A549 (cell line): Measurements from ENCODE around the gene FAM20B. TPM values are rescaled to one million over a fixed set of nuclear protein-coding genes. Genes with fewer than 3 reads are reported as not detected.

Experiments
- ATAC-seq, 2 experiments: fragments of 200-7000 bp in 1 of 2; fragments of >200 bp in 1 of 2; cut with Nextera tagmentation in 1 of 2; cut with Tn5 transposase in 1 of 2; 3 replicates each; pipeline versions ENCODE4 v1.8.0 to v1.9.1; 2018 to 2020; ENCODE audit warnings: mild to moderate bottlenecking in 1 of 2, moderate library complexity in 1 of 2
- CTCF ChIA-PET: fragments of 300-600 bp; sonication (Branson Sonifier 250); formaldehyde crosslinking; extraction: SDS; loops from one replicate; lab custom pipeline; 2021; ENCODE audit warnings: antibody characterized with exemption, inconsistent platforms; lab: Yijun Ruan, JAX
- POLR2A ChIA-PET: fragments of 350-600 bp; formaldehyde crosslinking; extraction: SDS; loops from one replicate; lab custom pipeline; 2021; ENCODE audit warnings: antibody characterized with exemption, inconsistent platforms; lab: Yijun Ruan, JAX
- DNase-seq, 2 experiments: peaks; one replicate each; pipeline versions ENCODE4 v3.0.0 to v3.0.0-alpha.2; 2011 to 2016; ENCODE audit warnings: low read depth in 1 of 2, low spot score in 1 of 2
- FAIRE-seq: peaks from 2 replicates; lab custom pipeline; 2011; peaks lifted over from hg19 to GRCh38; lab: Jason Lieb, UNC
- H3K27ac ChIP-seq, 2 experiments: fragments of >200 bp; sonication (Bioruptor Twin); formaldehyde crosslinking; 3 replicates each; pipeline ENCODE4 v1.5.1; 2016 to 2017
- H3K4me1 ChIP-seq: fragments of >200 bp; sonication (Bioruptor Twin); formaldehyde crosslinking; 3 replicates; pipeline ENCODE4 v1.6.1; 2016
- H3K4me2 ChIP-seq: fragments of >200 bp; sonication (Bioruptor Twin); formaldehyde crosslinking; 3 replicates; pipeline ENCODE4 v1.6.1; 2016
- H3K4me3 ChIP-seq: fragments of >200 bp; sonication (Bioruptor Twin); formaldehyde crosslinking; 3 replicates; pipeline ENCODE4 v1.5.1; 2016
- H3K9me3 ChIP-seq: fragments of >200 bp; sonication (Bioruptor Twin); formaldehyde crosslinking; 3 replicates; pipeline ENCODE4 v1.6.1; 2016
- EHF ChIP-seq: fragments of 250-450 bp; sonication (Bioruptor Pico); IDR thresholded peaks from 2 replicates; pipeline ENCODE4 v1.5.0; 2020; ENCODE audit warnings: mild to moderate bottlenecking
- EHMT2 ChIP-seq: fragments of 200-600 bp; sonication (generic); IDR thresholded peaks from 2 replicates; pipeline ENCODE4 v1.6.1; 2016; ENCODE audit warnings: antibody characterized with exemption, low read depth, mild to moderate bottlenecking, moderate library complexity
- ELK1 ChIP-seq: fragments of 150-350 bp; IDR thresholded peaks from 2 replicates; pipeline ENCODE4 v1.6.1; 2014; ENCODE audit warnings: low read depth, mild to moderate bottlenecking, low read length
- EP300 ChIP-seq, 2 experiments: fragments of >200 bp; sonication (Bioruptor Twin); formaldehyde crosslinking; IDR thresholded peaks; 2 replicates in 1 of 2; 3 replicates in 1 of 2; pipeline ENCODE4 v1.6.1; 2016 to 2017
- FOSB ChIP-seq: fragments of 250-450 bp; sonication (Bioruptor Pico); IDR thresholded peaks from 2 replicates; pipeline ENCODE4 v1.5.0; 2020; ENCODE audit warnings: mild to moderate bottlenecking, moderate library complexity
- HDAC2 ChIP-seq: fragments of 200-600 bp; sonication (generic); IDR thresholded peaks from 2 replicates; pipeline ENCODE4 v1.6.1; 2016
- HEYL ChIP-seq: fragments of 250-450 bp; sonication (Bioruptor Pico); IDR thresholded peaks from 2 replicates; pipeline ENCODE4 v1.8.0; 2021; ENCODE audit warnings: mild to moderate bottlenecking, moderate library complexity
- HMGXB4 ChIP-seq: fragments of 250-450 bp; sonication (Bioruptor Pico); IDR thresholded peaks from 2 replicates; pipeline ENCODE4 v1.5.0; 2021; ENCODE audit warnings: mild to moderate bottlenecking, moderate library complexity, borderline replicate concordance
- HOXB13 ChIP-seq: fragments of 250-450 bp; sonication (Bioruptor Pico); IDR thresholded peaks from 2 replicates; pipeline ENCODE4 v1.5.0; 2020; ENCODE audit warnings: low read depth, mild to moderate bottlenecking, moderate library complexity
- JUNB ChIP-seq: fragments of >200 bp; sonication (Bioruptor Twin); formaldehyde crosslinking; IDR thresholded peaks from 2 replicates; pipeline ENCODE4 v1.6.1; 2016
- MAFK ChIP-seq: fragments of 450-650 bp; IDR thresholded peaks from 2 replicates; pipeline ENCODE4 v1.6.1; 2014; ENCODE audit not compliant: partially characterized antibody
- NFE2L2 ChIP-seq: fragments of 150-350 bp; conservative IDR thresholded peaks from 2 replicates; pipeline ENCODE4 v1.6.1; 2014; ENCODE audit warnings: low read length
- RAD21 ChIP-seq, 2 experiments: fragments of >200 bp in 1 of 2; sonication (Bioruptor Twin) in 1 of 2; formaldehyde crosslinking in 1 of 2; IDR thresholded peaks in 1 of 2; conservative IDR thresholded peaks in 1 of 2; 2 replicates in 1 of 2; 3 replicates in 1 of 2; pipeline ENCODE4 v1.6.1; 2012 to 2018; ENCODE audit warnings: inconsistent platforms in 1 of 2
- RARB ChIP-seq: fragments of 250-450 bp; sonication (Bioruptor Pico); IDR thresholded peaks from 2 replicates; pipeline ENCODE4 v1.8.0; 2021; ENCODE audit warnings: mild to moderate bottlenecking, moderate library complexity
- RCOR1 ChIP-seq: fragments of 150-350 bp; IDR thresholded peaks from 2 replicates; pipeline ENCODE4 v1.6.1; 2014; ENCODE audit warnings: antibody characterized with exemption, low read length, low read depth
- SMC3 ChIP-seq: fragments of >200 bp; sonication (Bioruptor Twin); formaldehyde crosslinking; IDR thresholded peaks from 3 replicates; pipeline ENCODE4 v1.6.1; 2018; ENCODE audit warnings: inconsistent platforms
- SREBF2 ChIP-seq: fragments of 450-650 bp; IDR thresholded peaks from 2 replicates; pipeline ENCODE4 v1.6.1; 2014; ENCODE audit warnings: mild to moderate bottlenecking, moderate library complexity
- TP53 ChIP-seq: fragments of 250-450 bp; sonication (Bioruptor Pico); IDR thresholded peaks from 2 replicates; pipeline ENCODE4 v1.5.0; 2021; ENCODE audit warnings: mild to moderate bottlenecking, moderate library complexity
- USF2 ChIP-seq: fragments of 450-650 bp; IDR thresholded peaks from 2 replicates; pipeline ENCODE4 v1.6.1; 2014; ENCODE audit warnings: antibody characterized with exemption
- ZNF302 ChIP-seq: fragments of 250-450 bp; sonication (Bioruptor Pico); IDR thresholded peaks from 2 replicates; pipeline ENCODE4 v1.9.0; 2021; ENCODE audit warnings: inconsistent platforms, mild to moderate bottlenecking, moderate library complexity
- WGBS: methylation state at CpG from one replicate; pipeline ENCODE4 v1.1.6; 2017; ENCODE audit errors: missing lambda C conversion rate; 5-methylcytosine and 5-hydroxymethylcytosine counted together
- polyA plus RNA-seq, 4 experiments: library from polyadenylated mRNA; depleted of rRNA in 3 of 4; stranded (reverse); fragments of >200 nt; fragmentation: RNase III in 1 of 4; extraction: RNeasy Plus Mini Kit Qiagen cat#74134 plus additional on column Dnase treatment in 1 of 4; gene quantifications; 2 replicates in 3 of 4; 3 replicates in 1 of 4; pipeline ENCODE4 v1.2.3, GENCODE V29; 2011 to 2017
- TF ChIP-seq, protein P1 (sequence below): IDR thresholded peaks from 2 replicates; pipeline ENCODE4 v1.6.1; 2012; ENCODE audit warnings: low read depth, borderline replicate concordance
- TF ChIP-seq, protein P2 (sequence below): fragments of >200 bp; sonication (Bioruptor Twin); formaldehyde crosslinking; IDR thresholded peaks from 3 replicates; pipeline ENCODE4 v1.5.1; 2016
- TF ChIP-seq, protein P3 (sequence below): IDR thresholded peaks from 2 replicates; pipeline ENCODE4 v1.6.1; 2012
- TF ChIP-seq, protein P4 (sequence below): fragments of >200 bp; sonication (Bioruptor Twin); formaldehyde crosslinking; IDR thresholded peaks from 3 replicates; pipeline ENCODE4 v1.6.1; 2016

Gene FAM20B
- polyA plus RNA-seq, 2 of the 4 experiments (the other 2 are of a cell fraction) = 24.2 to 35.3 TPM

GRCh38 chr1:179079113-179079761 is 53.5 kb downstream of the FAM20B start:
- H3K9me3 ChIP-seq = no peaks in the 10 kb centered on the region
- ChIA-PET CTCF (interaction anchor here (0.6 to 6.2 kb wide), 45 partner anchors 9 to 733 kb away, joined by 3 to 28 read pairs (median 4); partner anchors contain the start of gene SOAT1), POLR2A (interaction anchor here (0.6 kb wide), 1 partner anchor 147 kb away, joined by 6 read pairs; no protein-coding TSS in a partner anchor)
- H3K4me3 ChIP-seq = no peak overlapping the region
- ATAC-seq (peak; percentile 19 to 37; a peak in 3 of 6 replicates), DNase-seq (peak; percentile 66 to 86), FAIRE-seq (no peak)
- peaks cover 23% of the 10 kb centered on the region; the same call in 1 of the 3 replicates for H3K4me1 ChIP-seq
- H3K27ac ChIP-seq = no peak overlapping the region
- H3K4me2 ChIP-seq = no peak overlapping the region
- TF ChIP-seq SREBF2 (no peak), HDAC2 (no peak), SMC3 (peak; percentile 72), EHF (CRISPR knock-in tag) (no peak), TP53 (CRISPR knock-in tag) (no peak), RAD21 (conservative IDR thresholded peaks at IDR 0.05 in 1 of 2, IDR thresholded peaks at IDR 0.05 in 1 of 2) (peak; percentile 85 to 87), ZNF302 (no peak), JUNB (no peak), NFE2L2 (no peak), EHMT2 (no peak), HOXB13 (CRISPR knock-in tag) (no peak), MAFK (no peak), USF2 (no peak)
- TF ChIP-seq, protein P1, sequence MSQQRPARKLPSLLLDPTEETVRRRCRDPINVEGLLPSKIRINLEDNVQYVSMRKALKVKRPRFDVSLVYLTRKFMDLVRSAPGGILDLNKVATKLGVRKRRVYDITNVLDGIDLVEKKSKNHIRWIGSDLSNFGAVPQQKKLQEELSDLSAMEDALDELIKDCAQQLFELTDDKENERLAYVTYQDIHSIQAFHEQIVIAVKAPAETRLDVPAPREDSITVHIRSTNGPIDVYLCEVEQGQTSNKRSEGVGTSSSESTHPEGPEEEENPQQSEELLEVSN = no peak
- TF ChIP-seq, protein P2, sequence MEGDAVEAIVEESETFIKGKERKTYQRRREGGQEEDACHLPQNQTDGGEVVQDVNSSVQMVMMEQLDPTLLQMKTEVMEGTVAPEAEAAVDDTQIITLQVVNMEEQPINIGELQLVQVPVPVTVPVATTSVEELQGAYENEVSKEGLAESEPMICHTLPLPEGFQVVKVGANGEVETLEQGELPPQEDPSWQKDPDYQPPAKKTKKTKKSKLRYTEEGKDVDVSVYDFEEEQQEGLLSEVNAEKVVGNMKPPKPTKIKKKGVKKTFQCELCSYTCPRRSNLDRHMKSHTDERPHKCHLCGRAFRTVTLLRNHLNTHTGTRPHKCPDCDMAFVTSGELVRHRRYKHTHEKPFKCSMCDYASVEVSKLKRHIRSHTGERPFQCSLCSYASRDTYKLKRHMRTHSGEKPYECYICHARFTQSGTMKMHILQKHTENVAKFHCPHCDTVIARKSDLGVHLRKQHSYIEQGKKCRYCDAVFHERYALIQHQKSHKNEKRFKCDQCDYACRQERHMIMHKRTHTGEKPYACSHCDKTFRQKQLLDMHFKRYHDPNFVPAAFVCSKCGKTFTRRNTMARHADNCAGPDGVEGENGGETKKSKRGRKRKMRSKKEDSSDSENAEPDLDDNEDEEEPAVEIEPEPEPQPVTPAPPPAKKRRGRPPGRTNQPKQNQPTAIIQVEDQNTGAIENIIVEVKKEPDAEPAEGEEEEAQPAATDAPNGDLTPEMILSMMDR = peak; percentile 78
- TF ChIP-seq, protein P3, sequence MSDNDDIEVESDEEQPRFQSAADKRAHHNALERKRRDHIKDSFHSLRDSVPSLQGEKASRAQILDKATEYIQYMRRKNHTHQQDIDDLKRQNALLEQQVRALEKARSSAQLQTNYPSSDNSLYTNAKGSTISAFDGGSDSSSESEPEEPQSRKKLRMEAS = no peak
- TF ChIP-seq, protein P4, sequence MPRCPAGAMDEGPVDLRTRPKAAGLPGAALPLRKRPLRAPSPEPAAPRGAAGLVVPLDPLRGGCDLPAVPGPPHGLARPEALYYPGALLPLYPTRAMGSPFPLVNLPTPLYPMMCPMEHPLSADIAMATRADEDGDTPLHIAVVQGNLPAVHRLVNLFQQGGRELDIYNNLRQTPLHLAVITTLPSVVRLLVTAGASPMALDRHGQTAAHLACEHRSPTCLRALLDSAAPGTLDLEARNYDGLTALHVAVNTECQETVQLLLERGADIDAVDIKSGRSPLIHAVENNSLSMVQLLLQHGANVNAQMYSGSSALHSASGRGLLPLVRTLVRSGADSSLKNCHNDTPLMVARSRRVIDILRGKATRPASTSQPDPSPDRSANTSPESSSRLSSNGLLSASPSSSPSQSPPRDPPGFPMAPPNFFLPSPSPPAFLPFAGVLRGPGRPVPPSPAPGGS = no peak
- 52% methylated on average over 17 of the region's 18 CpGs for WGBS

DNA sequence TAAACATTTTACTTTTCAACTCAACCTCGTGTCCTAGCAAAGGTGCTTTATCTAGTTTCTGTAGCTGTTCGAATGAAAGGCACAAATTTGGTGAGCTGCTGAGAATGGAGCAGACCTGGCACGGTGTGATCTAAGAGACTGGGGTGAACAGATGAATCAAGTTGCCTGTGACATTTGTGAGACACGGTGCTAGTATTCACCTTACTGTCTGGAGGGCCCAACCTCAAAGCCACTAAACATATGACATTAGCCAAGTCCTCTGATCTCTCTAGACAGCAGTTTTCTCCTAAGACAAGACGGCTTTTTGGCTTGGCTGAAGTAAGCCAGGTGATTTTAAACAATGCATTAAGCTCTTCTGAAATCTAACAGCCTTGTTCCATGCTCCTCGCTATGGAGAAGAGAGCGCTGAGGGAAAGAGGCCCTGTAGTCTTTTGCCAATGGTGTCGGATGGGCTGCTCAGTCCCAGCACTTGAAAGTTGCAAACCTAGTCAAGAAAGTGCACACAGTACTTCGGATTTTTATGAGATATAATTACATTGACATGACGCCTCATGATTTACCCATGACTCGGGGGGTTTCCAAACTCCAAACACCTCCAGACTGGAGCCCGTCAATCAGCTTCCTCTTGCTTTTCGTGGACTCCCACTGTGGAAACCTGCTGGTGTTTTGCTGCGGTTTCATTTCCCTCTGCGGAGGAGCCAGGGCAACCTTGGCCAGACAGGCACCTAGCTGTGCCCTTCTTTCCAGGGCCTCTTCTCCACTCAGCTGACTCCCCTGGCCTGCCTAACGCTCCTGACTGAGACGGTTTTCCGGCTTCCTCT is 55.4 kb downstream of the FAM20B start:
- TF ChIP-seq RARB (CRISPR knock-in tag) (no peak), NFE2L2 (no peak), EP300 (IDR thresholded peaks at IDR 0.05) (no peak), SMC3 (no peak), ELK1 (no peak), HMGXB4 (CRISPR knock-in tag) (no peak), RAD21 (conservative IDR thresholded peaks at IDR 0.05 in 1 of 2, IDR thresholded peaks at IDR 0.05 in 1 of 2) (no peak), RCOR1 (no peak), FOSB (CRISPR knock-in tag) (no peak), HEYL (CRISPR knock-in tag) (no peak)
- TF ChIP-seq, protein P4 = no peak
- TF ChIP-seq, protein P3 = no peak
- peak overlapping the region; percentile 87 to 95 for H3K27ac ChIP-seq
- DNase-seq (no peak), FAIRE-seq (no peak), ATAC-seq (no peak; a peak in 1 of 6 replicates)
- POLR2A ChIA-PET = interaction anchor here (0.7 to 1.6 kb wide), 4 partner anchors 40 to 542 kb away, joined by 3 to 6 read pairs (median 4); partner anchors contain the start of genes AXDND1 and SOAT1
- H3K4me3 ChIP-seq = peak overlapping the region; percentile 77
- H3K9me3 ChIP-seq = no peaks in the 10 kb centered on the region
- H3K4me1 ChIP-seq = peaks cover 23% of the 10 kb centered on the region; the same call in 1 of the 3 replicates
- 67% methylated on average over 18 of the region's 18 CpGs for WGBS
- CTCF ChIA-PET = interaction anchor here (0.7 to 6.2 kb wide), 11 partner anchors 16 to 549 kb away, joined by 3 to 28 read pairs (median 5); partner anchors contain the start of gene SOAT1
- H3K4me2 ChIP-seq = peak overlapping the region; percentile 97
